Esophagus (tissue), 2 donors: ENCODE data around the gene TBC1D2B. TPM values are rescaled to one million over a fixed set of nuclear protein-coding genes. Genes with fewer than 3 reads are reported as not detected.
A peak's percentile ranks its signal among the peaks of the same experiment; 100 is the strongest.

Experiments
- H3K27ac ChIP-seq, 2 donors: one replicate each; pipeline ENCODE4 v1.5.1; 2013; ENCODE audit warnings: low read depth in 2 of 2, mild to moderate bottlenecking in 2 of 2, inconsistent platforms in 1 of 2, low read length in 1 of 2, moderate library complexity in 1 of 2
- H3K27me3 ChIP-seq, 2 donors: one replicate each; pipeline ENCODE4 v1.6.1; 2013; ENCODE audit warnings: low read length in 2 of 2, control low read depth in 1 of 2, mild to moderate bottlenecking in 1 of 2; ENCODE audit not compliant: insufficient read depth in 2 of 2, control insufficient read depth in 1 of 2
- H3K36me3 ChIP-seq, 2 donors: one replicate each; pipeline ENCODE4 v1.6.1; 2013; ENCODE audit warnings: low read length in 1 of 2; ENCODE audit not compliant: control insufficient read depth in 2 of 2, insufficient read depth in 2 of 2
- H3K4me1 ChIP-seq, 2 donors: one replicate each; pipeline ENCODE4 v1.6.1; 2013; ENCODE audit warnings: low read length in 1 of 2; ENCODE audit not compliant: control insufficient read depth in 2 of 2, insufficient read depth in 2 of 2
- H3K4me3 ChIP-seq, 2 donors: one replicate each; pipeline ENCODE4 v1.5.1; 2013; ENCODE audit warnings: low read length in 2 of 2, mild to moderate bottlenecking in 2 of 2, low read depth in 1 of 2, moderate library complexity in 1 of 2
- H3K9me3 ChIP-seq, 2 donors: one replicate each; pipeline ENCODE4 v1.6.1; 2013; ENCODE audit warnings: mild to moderate bottlenecking in 2 of 2, low read depth in 1 of 2, low read length in 1 of 2, moderate library complexity in 1 of 2; ENCODE audit not compliant: control insufficient read depth in 2 of 2, insufficient read depth in 1 of 2
- WGBS, 2 donors: extraction: QIAGEN DNeasy Blood & Tissue Kit; methylation state at CpG; one replicate each; pipeline ENCODE4 v1.1.7; 2013; 5-methylcytosine and 5-hydroxymethylcytosine counted together
- polyA plus RNA-seq, 2 donors: library from polyadenylated mRNA; stranded (reverse); fragments of 200-250 nt; gene quantifications; one replicate each; pipeline ENCODE4 v1.2.3, GENCODE V29; 2013
- donor health status: healthy with polysubstance abuse.
- donor health status: Bipolar disorder and iron deficiency.

The TBC1D2B gene
- 1 to 10 TPM; 5.1 to 7.0 TPM for polyA plus RNA-seq

DNA sequence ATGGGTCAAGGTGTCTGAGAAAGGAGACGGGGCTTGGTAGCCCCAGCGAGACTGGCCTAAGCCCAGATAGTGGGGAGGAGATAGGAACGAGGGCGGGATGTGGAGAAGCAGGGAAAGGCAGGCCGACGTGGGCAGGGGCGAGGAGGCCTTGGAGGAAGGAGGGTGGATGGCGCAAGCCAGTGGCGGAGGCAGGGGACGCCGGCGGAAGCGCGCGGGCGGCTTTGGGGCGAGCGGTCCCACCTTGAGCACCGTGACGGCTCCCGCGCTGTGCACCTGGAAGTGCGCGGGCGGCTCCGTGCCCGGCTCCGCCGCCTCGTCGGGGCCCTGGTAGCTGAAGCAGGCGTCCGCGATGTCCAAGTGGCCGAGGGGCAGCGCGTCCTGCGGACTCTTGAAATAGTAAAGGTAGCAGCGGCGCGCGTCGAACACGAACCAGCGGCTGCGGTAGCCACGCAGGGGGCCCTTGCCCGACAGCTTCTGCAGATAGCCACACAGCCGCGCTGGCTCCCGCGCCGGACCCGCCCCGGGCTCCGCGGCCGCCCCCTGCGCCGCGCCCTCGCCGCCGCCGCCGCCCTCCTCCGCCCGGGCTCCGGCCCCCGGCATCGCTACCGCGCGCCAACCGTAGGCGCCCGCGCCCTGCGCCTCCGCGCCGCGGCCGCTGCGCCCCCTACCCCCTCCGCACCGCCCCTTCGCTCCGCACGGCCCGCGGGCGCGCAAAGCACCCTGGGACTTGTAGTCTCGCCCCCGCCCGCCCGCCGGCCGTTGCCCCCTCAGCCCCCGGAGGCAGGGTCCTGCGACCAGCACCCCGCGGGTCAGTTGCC, at the start of gene TBC1D2B:
TSS of gene TBC1D2B (minus strand) at position 659 of the 818 bp plus-strand sequence. CDS start at position 600, 59 bp downstream.
- 0 to 1% methylated on average over 65 to 104 of the region's 104 CpGs for WGBS, 2 donors
- peaks cover 0 to 7% of the 10 kb centered on the region in 2 donors for H3K4me1 ChIP-seq
- peak within 1 kb of the TSS; percentile 85 to 89 for H3K27ac ChIP-seq

DNA sequence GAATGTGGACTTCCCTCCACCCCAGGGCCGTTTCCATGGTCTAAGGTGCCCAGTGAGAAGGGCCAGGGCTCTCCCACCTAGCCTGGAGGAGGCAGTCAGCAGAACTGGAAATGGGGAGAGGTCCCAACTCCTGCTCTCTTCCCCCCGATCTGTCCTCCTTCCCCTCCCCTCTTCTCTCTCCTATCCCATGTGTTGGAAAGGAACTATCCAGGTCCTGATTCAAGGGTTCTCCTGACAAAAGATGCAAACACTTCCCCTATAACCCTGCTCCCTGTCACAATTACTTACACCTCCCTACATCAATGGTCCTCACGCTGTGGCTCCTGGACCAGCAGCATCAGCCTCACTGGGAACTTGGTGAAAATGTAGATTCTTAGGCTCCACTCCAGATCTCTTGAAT, 47.8 kb upstream of the TBC1D2B start:
- no peak overlapping the region for H3K27ac ChIP-seq
- no peaks in the 10 kb centered on the region for H3K36me3 ChIP-seq
- no peaks in the 10 kb centered on the region for H3K4me1 ChIP-seq
- H3K27me3 ChIP-seq = no peaks in the 10 kb centered on the region
- H3K9me3 ChIP-seq = no peaks in the 10 kb centered on the region
- 77 to 85% methylated on average over 3 of the region's 3 CpGs for WGBS, 2 donors
- no peak overlapping the region for H3K4me3 ChIP-seq

More for the DNA sequence above, at the start of gene TBC1D2B:
- Histone ChIP-seq H3K4me3 (peak within 1 kb of the TSS; percentile 80 to 82), H3K27me3 (no peaks in the 10 kb centered on the region), H3K9me3 (no peaks in the 10 kb centered on the region), H3K36me3 (no peaks in the 10 kb centered on the region)

DNA sequence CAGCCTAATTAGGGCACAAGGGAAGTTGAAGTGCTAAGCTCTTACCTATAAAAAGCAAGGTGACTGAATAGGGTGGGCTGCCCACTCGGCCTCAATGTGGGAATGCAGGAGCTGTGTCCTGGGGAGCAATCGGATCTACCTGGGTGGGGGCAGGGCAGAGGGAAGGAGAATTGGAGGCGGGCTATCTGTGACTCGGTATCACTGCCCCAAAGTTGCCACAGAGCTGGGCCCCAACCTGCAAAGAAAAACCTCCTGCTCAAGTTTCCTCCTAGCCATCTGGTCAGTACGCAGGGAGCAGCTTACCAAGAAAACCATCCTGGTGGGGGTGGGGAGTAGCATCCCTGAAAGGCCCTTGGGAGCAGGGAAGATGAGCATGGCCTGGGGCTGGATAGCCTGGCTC, 43.0 kb upstream of the TBC1D2B start:
- Histone ChIP-seq H3K27ac (no peak overlapping the region), H3K27me3 (no peaks in the 10 kb centered on the region), H3K4me1 (no peaks in the 10 kb centered on the region), H3K4me3 (no peak overlapping the region), H3K9me3 (no peaks in the 10 kb centered on the region), H3K36me3 (no peaks in the 10 kb centered on the region)
- 86 to 87% methylated on average over 5 of the region's 5 CpGs for WGBS, 2 donors

DNA sequence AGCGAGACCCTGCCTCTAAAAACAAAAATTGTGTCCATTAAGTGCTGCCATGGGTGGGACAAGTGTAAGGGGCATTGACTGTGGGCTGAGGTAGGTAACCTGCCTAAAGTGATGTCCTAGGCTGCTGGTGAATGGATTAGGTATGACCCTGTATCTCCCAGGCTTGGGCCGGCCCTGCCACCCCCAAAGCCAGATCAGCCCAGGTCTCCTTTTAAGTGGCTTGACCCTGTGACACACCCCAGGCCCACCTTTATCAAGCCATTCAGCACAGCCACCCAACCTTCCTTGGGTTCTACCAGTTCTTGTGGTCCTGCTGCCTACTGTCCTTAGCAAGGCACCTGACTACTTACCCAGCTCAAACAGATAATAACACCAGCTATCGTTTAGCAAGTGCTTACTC, 35.0 kb upstream of the TBC1D2B start:
- no peaks in the 10 kb centered on the region for H3K36me3 ChIP-seq
- WGBS, 2 donors = 79 to 82% methylated on average over 3 of the region's 3 CpGs
- no peaks in the 10 kb centered on the region for H3K27me3 ChIP-seq
- H3K4me1 ChIP-seq = no peaks in the 10 kb centered on the region
- no peak overlapping the region for H3K27ac ChIP-seq
- H3K9me3 ChIP-seq = no peaks in the 10 kb centered on the region
- H3K4me3 ChIP-seq = no peak overlapping the region

DNA sequence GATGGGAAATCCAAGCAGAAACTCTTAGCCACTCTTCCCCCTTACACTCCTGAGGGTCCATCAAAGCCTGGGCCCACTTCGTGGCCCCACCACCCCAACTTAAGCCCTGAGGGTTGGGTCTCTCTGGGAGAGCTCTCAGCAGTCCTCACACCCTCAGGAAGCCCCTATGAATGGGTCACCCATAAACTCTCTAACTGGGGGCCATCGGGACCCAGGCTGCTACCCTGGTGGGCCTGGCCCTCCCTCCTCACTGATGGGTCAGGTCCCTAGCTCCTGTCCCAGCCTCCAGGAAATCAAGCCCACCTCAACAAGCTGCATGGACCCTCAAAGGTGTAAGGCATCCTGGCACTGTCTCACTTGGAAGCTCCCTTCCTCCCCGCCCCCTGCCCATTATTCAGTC, 34.3 kb upstream of the TBC1D2B start:
- H3K36me3 ChIP-seq = no peaks in the 10 kb centered on the region
- no peaks in the 10 kb centered on the region for H3K27me3 ChIP-seq
- H3K4me1 ChIP-seq = no peaks in the 10 kb centered on the region
- H3K4me3 ChIP-seq = no peak overlapping the region
- H3K27ac ChIP-seq = no peak overlapping the region
- 88 to 92% methylated on average over 3 of the region's 3 CpGs for WGBS, 2 donors
- no peaks in the 10 kb centered on the region for H3K9me3 ChIP-seq

DNA sequence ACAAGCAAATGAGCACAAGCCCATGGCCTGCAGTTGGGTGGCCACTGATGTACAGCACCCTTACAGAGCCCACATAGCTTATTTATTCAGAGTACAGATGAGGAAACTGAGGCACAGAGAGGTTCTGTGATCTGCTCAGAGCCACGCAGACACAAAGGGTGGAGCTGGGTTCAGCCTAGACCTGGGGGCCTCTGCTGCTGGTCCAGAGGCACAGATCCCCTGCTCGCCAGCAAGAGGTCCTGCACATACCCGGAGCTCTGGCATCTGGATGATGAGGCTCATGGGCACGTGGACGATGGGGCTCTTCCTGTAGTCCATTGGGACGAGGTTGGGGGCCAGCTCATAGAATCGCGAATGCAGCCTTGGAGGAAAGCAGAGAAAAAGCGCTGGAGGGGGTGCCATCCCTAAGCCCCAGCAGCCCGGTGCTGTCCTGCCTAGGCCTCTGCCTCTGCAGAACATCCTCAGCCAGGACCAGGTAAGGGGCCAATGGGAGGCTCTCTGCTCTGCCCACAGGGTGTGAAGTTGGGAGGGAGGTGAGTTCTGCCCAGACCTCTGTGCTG, 33.5 kb upstream of the TBC1D2B start:
- Histone ChIP-seq H3K4me3 (no peak overlapping the region), H3K9me3 (no peaks in the 10 kb centered on the region), H3K36me3 (no peaks in the 10 kb centered on the region), H3K4me1 (no peaks in the 10 kb centered on the region), H3K27ac (no peak overlapping the region), H3K27me3 (no peaks in the 10 kb centered on the region)
- WGBS, 2 donors = 91 to 92% methylated on average over 10 of the region's 10 CpGs

DNA sequence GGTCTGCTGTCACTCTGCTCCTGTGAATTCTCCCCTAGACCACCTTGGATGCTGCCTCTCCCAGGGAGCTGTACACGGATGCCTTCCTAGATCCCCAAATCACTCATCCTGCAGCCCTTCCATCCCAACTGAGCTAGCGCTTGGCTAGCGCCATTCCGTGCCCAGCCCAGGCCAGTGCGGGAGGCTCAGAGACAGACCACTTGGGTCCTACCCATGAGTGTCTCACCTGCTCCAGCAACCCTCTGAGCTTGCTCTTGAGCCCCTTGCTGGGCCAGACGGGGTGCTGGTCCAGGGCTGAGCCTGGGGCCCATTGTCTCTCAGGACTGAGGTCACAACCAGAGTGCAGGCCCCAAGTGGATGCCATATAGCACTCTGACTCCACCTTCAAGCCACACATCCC, 32.6 kb upstream of the TBC1D2B start:
- H3K27me3 ChIP-seq = no peaks in the 10 kb centered on the region
- no peaks in the 10 kb centered on the region for H3K9me3 ChIP-seq
- H3K4me1 ChIP-seq = no peaks in the 10 kb centered on the region
- no peak overlapping the region for H3K27ac ChIP-seq
- H3K4me3 ChIP-seq = no peak overlapping the region
- no peaks in the 10 kb centered on the region for H3K36me3 ChIP-seq
- WGBS, 2 donors = 93 to 94% methylated on average over 6 of the region's 6 CpGs

DNA sequence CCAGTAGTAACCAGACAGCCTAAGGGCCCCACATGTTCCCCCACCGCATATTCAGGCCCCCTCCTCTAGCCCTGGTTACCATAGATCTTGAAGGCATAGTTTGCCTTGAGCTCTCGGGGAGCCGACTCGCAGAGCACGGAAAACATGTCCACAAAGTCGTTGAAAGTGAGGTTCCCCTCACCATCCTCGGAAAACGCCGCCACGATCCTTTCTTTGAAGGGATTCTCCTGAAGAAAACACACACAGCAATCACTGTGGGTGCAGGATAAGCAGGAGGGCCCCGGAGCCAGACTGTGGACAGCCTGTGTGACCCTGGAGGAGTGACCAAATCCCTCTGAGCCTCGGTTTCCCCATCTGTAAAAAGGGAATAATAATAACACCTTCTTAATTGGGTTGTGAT, 31.6 kb upstream of the TBC1D2B start:
- Histone ChIP-seq H3K27me3 (no peaks in the 10 kb centered on the region), H3K4me3 (no peak overlapping the region), H3K4me1 (no peaks in the 10 kb centered on the region), H3K36me3 (no peaks in the 10 kb centered on the region), H3K9me3 (no peaks in the 10 kb centered on the region), H3K27ac (no peak overlapping the region)
- WGBS, 2 donors = 90 to 94% methylated on average over 12 of the region's 12 CpGs

DNA sequence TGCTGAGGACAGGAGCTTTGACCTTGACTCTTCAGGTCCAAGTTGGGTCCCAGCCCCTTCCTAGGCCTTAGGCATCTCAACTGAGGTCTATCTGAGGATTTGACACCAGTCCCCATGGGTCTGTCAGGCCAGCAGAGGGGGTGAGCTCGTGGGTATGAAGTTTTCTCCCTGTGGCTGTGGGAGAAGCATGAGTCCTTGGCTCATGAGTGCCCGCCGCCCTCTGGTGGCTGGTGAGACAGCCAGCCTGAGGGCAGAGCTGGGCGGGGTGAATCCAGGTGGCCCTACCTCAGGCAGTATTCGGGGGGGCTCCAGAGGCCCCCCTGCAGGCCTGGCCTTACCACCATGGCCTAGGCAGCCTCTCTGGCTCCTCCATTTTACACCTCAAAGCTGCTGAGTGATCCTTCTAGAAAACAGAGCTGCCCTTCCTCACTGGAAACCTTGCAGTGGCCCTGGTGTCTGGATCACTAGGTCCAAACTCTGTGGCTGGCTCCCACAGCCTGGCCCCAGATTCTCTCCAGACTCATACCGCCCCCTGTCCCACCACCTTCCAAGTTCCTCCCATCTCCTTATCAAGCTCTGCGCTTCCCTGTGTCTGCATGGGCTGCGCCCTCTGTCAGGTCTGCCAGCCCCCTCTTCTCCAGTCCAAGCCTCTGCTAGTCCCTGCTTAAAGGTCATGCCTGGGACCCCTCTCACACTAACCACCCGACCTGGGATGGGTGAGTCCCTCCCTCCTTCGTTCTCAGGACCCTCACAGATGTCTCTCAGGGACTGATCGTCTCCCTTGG, 31.0 kb upstream of the TBC1D2B start:
- WGBS, 2 donors = 40 to 42% methylated on average over 11 of the region's 11 CpGs
- Histone ChIP-seq H3K27me3 (no peaks in the 10 kb centered on the region), H3K4me3 (no peak overlapping the region), H3K27ac (no peak overlapping the region), H3K4me1 (no peaks in the 10 kb centered on the region), H3K9me3 (no peaks in the 10 kb centered on the region), H3K36me3 (no peaks in the 10 kb centered on the region)
